K562 (cell line): ENCODE results near the gene ZNF23. TPM values are rescaled to one million over a fixed set of nuclear protein-coding genes. Genes with fewer than 3 reads are reported as not detected.

Experiments used
- CBX5 ChIP-seq: IDR thresholded peaks from 2 replicates; pipeline ENCODE4 v1.6.1; 2014; ENCODE audit warnings: low read depth, borderline replicate concordance
- CREB3L1 ChIP-seq: fragments of 450-650 bp; IDR thresholded peaks from 2 replicates; pipeline ENCODE4 v1.6.1; 2014; ENCODE audit warnings: low read depth, mild to moderate bottlenecking, moderate library complexity, borderline replicate concordance
- E2F6 ChIP-seq, 2 experiments: IDR thresholded peaks; 2 replicates each; pipeline ENCODE4 v1.6.1; 2011; ENCODE audit warnings: borderline replicate concordance in 1 of 2, control low read depth in 1 of 2, low read depth in 1 of 2, low read length in 1 of 2, mild to moderate bottlenecking in 1 of 2, mixed read lengths in 1 of 2, moderate library complexity in 1 of 2; ENCODE audit not compliant: insufficient read depth in 1 of 2, insufficient read length in 1 of 2, poor library complexity in 1 of 2, severe bottlenecking in 1 of 2; ENCODE audit errors: extremely low read depth in 1 of 2
- ETV5 ChIP-seq: sonication (generic); formaldehyde crosslinking; IDR thresholded peaks from 2 replicates; pipeline ENCODE4 v1.4.0; 2020; ENCODE audit warnings: low read depth, mild to moderate bottlenecking, missing genetic modification reagents
- GABPA ChIP-seq: fragments of 200-800 bp; sonication (Bioruptor generic); conservative IDR thresholded peaks from 2 replicates; pipeline ENCODE4 v1.6.1; 2016; ENCODE audit warnings: low read depth, missing genetic modification characterization, missing compliant biosample characterization
- GMEB1 ChIP-seq: fragments of 250-450 bp; sonication (Bioruptor Pico); IDR thresholded peaks from 2 replicates; pipeline ENCODE4 v1.4.0; 2020; ENCODE audit warnings: mild to moderate bottlenecking
- ILK ChIP-seq: fragments of 450-650 bp; IDR thresholded peaks from 2 replicates; pipeline ENCODE4 v1.6.1; 2016; ENCODE audit warnings: missing genetic modification characterization, low read depth, mild to moderate bottlenecking, missing compliant biosample characterization, moderate library complexity, borderline replicate concordance
- LCOR ChIP-seq: sonication (generic); formaldehyde crosslinking; IDR thresholded peaks from 2 replicates; pipeline ENCODE4 v1.8.0; 2022; ENCODE audit warnings: mild to moderate bottlenecking, missing genetic modification reagents
- LEF1 ChIP-seq: fragments of 450-650 bp; IDR thresholded peaks from 2 replicates; pipeline ENCODE4 v1.6.1; 2016; ENCODE audit warnings: mild to moderate bottlenecking
- MIER1 ChIP-seq: fragments of 450-650 bp; IDR thresholded peaks from 2 replicates; pipeline ENCODE4 v1.6.1; 2016; ENCODE audit warnings: antibody characterized with exemption, mild to moderate bottlenecking, low read depth
- SIN3B ChIP-seq: fragments of 450-650 bp; IDR thresholded peaks from 2 replicates; pipeline ENCODE4 v1.6.1; 2017; ENCODE audit warnings: low read depth, mild to moderate bottlenecking, moderate library complexity
- TAF1 ChIP-seq: IDR thresholded peaks from 2 replicates; pipeline ENCODE4 v1.6.1; 2011; ENCODE audit warnings: mild to moderate bottlenecking, low read length, moderate library complexity; ENCODE audit not compliant: insufficient read depth, control insufficient read depth, severe bottlenecking; ENCODE audit errors: extremely low read depth
- ZBTB11 ChIP-seq, 3 experiments: fragments of 200-800 bp in 1 of 3; fragments of 250-450 bp in 1 of 3; fragments of 450-650 bp in 1 of 3; sonication (Bioruptor Pico) in 1 of 3; sonication (Bioruptor generic) in 1 of 3; formaldehyde crosslinking in 1 of 3; IDR thresholded peaks; 2 replicates each; pipeline versions ENCODE4 v1.6.1 to v1.8.0; 2016 to 2022; ENCODE audit warnings: mild to moderate bottlenecking in 2 of 3, missing genetic modification characterization in 2 of 3, missing compliant biosample characterization in 1 of 3, moderate library complexity in 1 of 3
- ZBTB9 ChIP-seq: fragments of 450-650 bp; formaldehyde crosslinking; IDR thresholded peaks from 2 replicates; pipeline ENCODE4 v1.4.0; 2020; ENCODE audit warnings: mild to moderate bottlenecking, moderate library complexity
- polyA plus RNA-seq, 8 experiments: library from polyadenylated mRNA; depleted of rRNA in 4 of 8; stranded (reverse) in 5 of 8; unstranded in 3 of 8; fragments of >200 nt; fragmentation: Nextera tagmentation in 2 of 8; fragmentation: Illumina TruSeq in 1 of 8; extraction: Ambion mirVana in 2 of 8; extraction: Trizol in 1 of 8; gene quantifications; 2 replicates each; pipeline versions ENCODE4 v1.2.1 to v1.2.3, GENCODE V29; 2011 to 2014; ENCODE audit warnings: inconsistent platforms in 1 of 8, missing spikeins in 1 of 8
- total RNA-seq, 7 experiments: library from RNA; depleted of rRNA in 6 of 7; stranded (reverse); fragments of >200 nt in 6 of 7; fragmentation: Illumina TruSeq in 2 of 7; extraction: Trizol in 2 of 7; gene quantifications; 2 replicates each; pipeline versions ENCODE4 v1.2.1 to v1.2.3, GENCODE V29; 2011 to 2021; ENCODE audit warnings: low replicate concordance in 1 of 7

ZNF23 gene
- total and polyA plus RNA-seq, 9 of the 15 experiments (the other 6 are each of a cell fraction or from before 2014, with no cell fraction given), result 4.7 to 13.4 (median 11.2) TPM

GRCh38 chr16:71461686-71462648 lies at the start of gene ZNF23 (continued):
- TF ChIP-seq SIN3B, result peak; percentile 96
- TF ChIP-seq LCOR (CRISPR knock-in tag), result peak; percentile 56; the same call in 1 of the 2 replicates
- TF ChIP-seq GMEB1, result peak; percentile 49; the same call in 1 of the 2 replicates
- 0 out of 2 replicates have a peak, but pooled peaks have one; percentile 76 for TF ChIP-seq ZBTB9 (CRISPR knock-in tag)
- peak; percentile 98 for TF ChIP-seq GABPA (tag)
- peak; percentile 45; the same call in 1 of the 2 replicates for TF ChIP-seq ETV5
- TF ChIP-seq MIER1, result 0 out of 2 replicates have a peak, but pooled peaks have one; percentile 39
- peak; percentile 40; the same call in 1 of the 2 replicates for TF ChIP-seq LEF1
- peak; percentile 55; the same call in 1 of the 2 replicates for TF ChIP-seq CBX5
- peak in 1 of 2 experiments; percentile 6 for TF ChIP-seq E2F6 (IDR thresholded peaks at IDR 0.05; ENCODE audit: borderline replicate concordance in 1 of 2, extremely low read depth in 1 of 2, insufficient read depth in 1 of 2, insufficient read length in 1 of 2, low read depth in 1 of 2, low read length in 1 of 2, poor library complexity in 1 of 2, severe bottlenecking in 1 of 2)
- no peak for TF ChIP-seq ILK
- TF ChIP-seq CREB3L1, result peak; percentile 81
- peak; percentile 76 for TF ChIP-seq TAF1
- TF ChIP-seq ZBTB11 (CRISPR knock-in tag; IDR thresholded peaks at IDR 0.05), result peak; percentile 46 to 86 (median 81); a peak in 4 of 6 replicates
